Measurements from ENCODE around the gene PSRC1. TPM values are rescaled to one million over a fixed set of nuclear protein-coding genes. Genes with fewer than 3 reads are reported as not detected.
A peak's percentile ranks its signal among the peaks of the same experiment; 100 is the strongest.

Gene PSRC1
- total RNA-seq, 1 donor from 2014 or later: 4.0 TPM

GRCh38 chr1:109248797-109249629, 33.9 kb downstream of the PSRC1 start, which contains the start of gene CELSR2:
CELSR2 (plus strand) TSS chr1:109249539; CDS start chr1:109250080, 541 bp downstream.
- DNase-seq (ENCODE audit: low read depth): peak; percentile 44

- no peak for DNase-seq (ENCODE audit: low read depth)
Measured at GRCh38 chr1:109248444-109248796, 34.5 kb downstream of the PSRC1 start.

GRCh38 chr1:109247401-109248365, 35.3 kb downstream of the PSRC1 start:
- no peak for DNase-seq (ENCODE audit: low read depth)

GRCh38 chr1:109246141-109246551, 36.8 kb downstream of the PSRC1 start:
- DNase-seq (ENCODE audit: low read depth): no peak

GRCh38 chr1:109243860-109244552, 38.9 kb downstream of the PSRC1 start:
- no peak for DNase-seq (ENCODE audit: low read depth)

- DNase-seq (ENCODE audit: low read depth): no peak
Measured at GRCh38 chr1:109243221-109243620, 39.7 kb downstream of the PSRC1 start.

GRCh38 chr1:109242387-109242786, 40.6 kb downstream of the PSRC1 start:
- no peak for DNase-seq (ENCODE audit: low read depth)

GRCh38 chr1:109241841-109242345, 41.1 kb downstream of the PSRC1 start:
- no peak for DNase-seq (ENCODE audit: low read depth)

- DNase-seq (ENCODE audit: low read depth): no peak
Measured at GRCh38 chr1:109241344-109241743, 41.6 kb downstream of the PSRC1 start.

GRCh38 chr1:109240158-109241152, 42.5 kb downstream of the PSRC1 start:
- DNase-seq (ENCODE audit: low read depth): peak; percentile 53

- DNase-seq (ENCODE audit: low read depth): peak; percentile 40
Measured at GRCh38 chr1:109239409-109240068, 43.4 kb downstream of the PSRC1 start.

- DNase-seq (ENCODE audit: low read depth): no peak
Measured at GRCh38 chr1:109239047-109239408, 43.9 kb downstream of the PSRC1 start.

GRCh38 chr1:109238382-109238781, 44.6 kb downstream of the PSRC1 start:
- no peak for DNase-seq (ENCODE audit: low read depth)

- DNase-seq (ENCODE audit: low read depth): no peak
Measured at GRCh38 chr1:109237512-109237911, 45.4 kb downstream of the PSRC1 start.

- DNase-seq (ENCODE audit: low read depth): no peak
Measured at GRCh38 chr1:109235137-109235536, 47.8 kb downstream of the PSRC1 start.

GRCh38 chr1:109231066-109231465, 51.9 kb downstream of the PSRC1 start:
- no peak for DNase-seq (ENCODE audit: low read depth)

Measured in myocyte (in vitro differentiated cells).